HG03520 (cell line): ENCODE measurements around the gene CAT.

Experiments
- ATAC-seq: cut with Tn5 transposase; IDR thresholded peaks from one replicate; pipeline ENCODE4 v1.9.1; 2021; ENCODE audit warnings: mild to moderate bottlenecking, moderate library complexity; ENCODE audit not compliant: unreplicated experiment

Gene CAT

DNA sequence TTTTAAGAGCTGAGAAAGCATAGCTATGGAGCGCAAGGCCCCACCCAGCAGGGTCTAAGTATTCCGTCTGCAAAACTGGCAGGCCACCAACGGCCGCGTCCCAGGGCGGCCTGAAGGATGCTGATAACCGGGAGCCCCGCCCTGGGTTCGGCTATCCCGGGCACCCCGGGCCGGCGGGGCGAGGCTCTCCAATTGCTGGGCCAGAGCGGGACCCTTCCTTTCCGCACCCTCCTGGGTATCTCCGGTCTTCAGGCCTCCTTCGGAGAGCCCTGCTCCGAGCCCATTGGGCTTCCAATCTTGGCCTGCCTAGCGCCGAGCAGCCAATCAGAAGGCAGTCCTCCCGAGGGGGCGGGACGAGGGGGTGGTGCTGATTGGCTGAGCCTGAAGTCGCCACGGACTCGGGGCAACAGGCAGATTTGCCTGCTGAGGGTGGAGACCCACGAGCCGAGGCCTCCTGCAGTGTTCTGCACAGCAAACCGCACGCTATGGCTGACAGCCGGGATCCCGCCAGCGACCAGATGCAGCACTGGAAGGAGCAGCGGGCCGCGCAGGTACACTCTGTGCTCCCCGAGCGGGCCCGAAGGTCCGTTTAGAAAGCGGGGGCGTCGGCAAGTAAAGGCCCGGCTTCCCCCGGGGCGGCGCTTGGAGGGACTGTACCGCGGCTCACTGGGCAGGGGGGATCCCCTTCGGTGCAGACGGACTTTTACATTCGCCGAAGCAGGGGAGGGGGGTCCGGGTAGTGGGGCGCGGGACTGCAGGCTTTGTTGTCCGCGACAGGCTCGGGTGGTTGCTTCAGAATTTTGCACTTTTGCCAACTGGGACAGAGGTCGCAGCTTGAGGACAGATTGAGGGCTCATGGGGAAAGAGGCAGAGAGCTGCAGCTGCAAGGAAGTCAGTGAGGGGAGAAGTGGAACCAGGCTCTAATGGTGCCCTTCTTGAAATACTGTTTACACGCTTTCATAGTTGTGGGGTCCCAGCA, at the start of gene CAT:
Gene CAT (plus strand): TSS at position 406 of the 979 bp plus-strand sequence. CDS start 80 bp downstream, at position 486.
- ATAC-seq, result peak; percentile 97

DNA sequence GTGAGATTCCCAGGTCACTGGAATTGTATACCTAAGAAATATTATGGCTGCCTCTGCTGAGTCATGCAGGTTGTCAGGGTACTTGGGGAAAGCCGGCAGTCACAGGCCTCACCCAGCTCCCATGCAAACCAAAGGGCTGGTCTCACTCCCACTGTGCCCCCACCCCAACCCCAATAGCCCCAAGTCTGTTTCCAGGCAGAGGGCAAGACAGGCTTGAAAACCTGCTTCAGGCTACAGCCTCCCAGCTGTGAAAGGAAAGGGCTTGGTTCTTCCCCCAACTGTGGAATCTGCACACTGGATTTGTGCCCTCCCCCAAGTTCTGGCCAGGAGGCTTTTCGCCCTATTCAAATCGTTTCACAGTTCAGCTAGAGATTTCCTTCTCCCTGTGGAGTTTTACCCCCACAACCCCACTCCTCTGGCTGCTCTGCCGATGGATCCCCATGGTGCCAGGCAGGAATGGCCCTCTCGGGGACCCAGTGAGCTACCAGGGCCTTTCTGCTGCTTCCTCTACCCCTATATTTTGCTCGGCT, 43.9 kb upstream of the CAT start:
- no peak for ATAC-seq

- ATAC-seq, result no peak
Observed at GRCh38 chr11:34395916-34396550, 42.7 kb upstream of the CAT start.

- no peak for ATAC-seq
Observed at GRCh38 chr11:34397120-34397519, 41.6 kb upstream of the CAT start.

DNA sequence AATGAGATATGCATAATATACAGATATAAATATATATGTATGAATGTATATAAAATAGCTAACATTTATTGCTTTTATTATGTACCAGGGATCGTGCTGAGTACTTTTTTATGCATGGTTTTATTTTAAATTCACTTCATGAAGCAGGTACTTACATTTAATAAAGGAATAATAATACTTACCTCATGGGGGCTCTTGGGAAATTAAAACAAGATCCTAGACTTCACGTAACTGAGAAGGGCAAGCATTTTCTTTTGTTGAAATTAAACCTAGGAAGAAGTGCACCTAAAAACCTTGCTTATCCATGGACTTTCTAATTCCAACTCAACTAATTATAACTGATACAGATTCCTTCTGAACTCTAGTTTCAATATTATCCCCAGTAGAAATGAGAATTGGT, 40.9 kb upstream of the CAT start:
- ATAC-seq, result no peak

- no peak for ATAC-seq
Observed at GRCh38 chr11:34403431-34403830, 35.3 kb upstream of the CAT start.

DNA sequence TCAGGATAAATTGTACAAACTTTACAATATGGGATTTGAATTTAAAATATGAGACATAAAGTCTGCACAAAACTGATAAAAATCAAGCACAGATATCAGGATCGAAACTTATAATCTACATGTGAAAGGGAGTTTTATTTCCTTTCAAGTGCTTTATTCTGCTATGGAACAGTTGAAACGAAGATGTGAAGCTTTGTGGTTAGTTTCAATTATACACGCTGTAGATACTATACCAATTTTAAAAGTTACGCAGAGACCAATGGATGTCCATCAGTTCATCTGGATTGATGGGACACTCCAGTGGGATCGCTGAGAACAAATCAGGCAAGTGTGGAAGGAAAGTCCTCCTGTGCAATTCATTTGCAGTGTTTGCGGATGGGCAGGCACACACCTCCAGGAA, 34.5 kb upstream of the CAT start:
- no peak for ATAC-seq

DNA sequence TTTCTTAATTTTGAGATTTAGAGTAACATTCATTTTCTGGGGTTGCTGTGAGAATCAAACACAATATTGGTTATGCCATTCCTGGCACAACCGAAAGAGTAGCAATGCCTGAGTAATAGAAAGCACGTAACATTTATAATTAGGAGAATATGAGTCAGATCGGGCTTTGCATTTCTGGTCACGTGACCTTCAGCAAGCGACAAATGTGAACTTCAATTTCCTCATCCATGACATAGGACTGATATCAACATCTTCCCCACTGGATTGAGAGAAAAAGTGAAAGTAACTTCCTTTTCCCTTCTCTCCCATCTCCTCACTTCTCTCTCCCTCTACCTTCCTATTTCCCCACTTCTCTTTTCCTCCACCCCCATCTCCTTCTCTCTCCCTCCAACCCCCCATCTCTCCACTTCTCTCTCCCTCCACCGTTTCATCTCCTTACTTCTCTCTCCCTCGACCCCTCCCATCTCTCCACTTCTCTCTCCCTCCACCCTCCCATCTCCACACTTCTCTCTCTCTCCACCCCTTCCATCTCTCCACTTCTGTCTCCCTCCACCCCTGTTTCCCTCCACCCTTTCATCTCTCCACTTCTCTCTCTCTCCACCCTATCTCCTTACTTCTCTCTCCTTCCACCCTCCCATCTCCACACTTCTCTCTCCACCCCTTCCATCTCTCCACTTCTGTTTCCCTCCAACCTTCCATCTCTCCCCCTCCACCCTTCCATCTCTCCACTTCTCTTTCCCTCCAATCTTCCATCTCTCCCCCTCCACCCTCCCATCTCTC, 33.5 kb upstream of the CAT start:
- no peak for ATAC-seq

DNA sequence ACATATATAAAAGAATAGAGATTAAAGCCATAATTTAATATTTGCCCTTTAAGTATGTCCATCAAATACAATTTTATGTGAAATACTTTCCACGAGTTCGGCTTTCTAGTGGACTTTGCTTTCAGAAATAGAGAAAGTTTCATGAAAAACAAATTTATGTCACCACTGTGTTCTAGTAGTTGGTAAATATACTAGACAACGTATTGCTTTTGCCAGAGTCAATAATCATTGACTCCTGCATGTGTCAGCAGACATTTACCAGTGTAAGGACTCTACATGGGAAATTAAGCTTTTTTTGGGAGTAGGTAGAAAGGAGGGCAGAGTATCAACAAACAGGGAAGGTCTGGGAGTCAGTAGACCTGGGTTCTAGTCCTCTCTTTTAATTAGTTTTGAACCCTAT, 32.3 kb upstream of the CAT start:
- no peak for ATAC-seq

DNA sequence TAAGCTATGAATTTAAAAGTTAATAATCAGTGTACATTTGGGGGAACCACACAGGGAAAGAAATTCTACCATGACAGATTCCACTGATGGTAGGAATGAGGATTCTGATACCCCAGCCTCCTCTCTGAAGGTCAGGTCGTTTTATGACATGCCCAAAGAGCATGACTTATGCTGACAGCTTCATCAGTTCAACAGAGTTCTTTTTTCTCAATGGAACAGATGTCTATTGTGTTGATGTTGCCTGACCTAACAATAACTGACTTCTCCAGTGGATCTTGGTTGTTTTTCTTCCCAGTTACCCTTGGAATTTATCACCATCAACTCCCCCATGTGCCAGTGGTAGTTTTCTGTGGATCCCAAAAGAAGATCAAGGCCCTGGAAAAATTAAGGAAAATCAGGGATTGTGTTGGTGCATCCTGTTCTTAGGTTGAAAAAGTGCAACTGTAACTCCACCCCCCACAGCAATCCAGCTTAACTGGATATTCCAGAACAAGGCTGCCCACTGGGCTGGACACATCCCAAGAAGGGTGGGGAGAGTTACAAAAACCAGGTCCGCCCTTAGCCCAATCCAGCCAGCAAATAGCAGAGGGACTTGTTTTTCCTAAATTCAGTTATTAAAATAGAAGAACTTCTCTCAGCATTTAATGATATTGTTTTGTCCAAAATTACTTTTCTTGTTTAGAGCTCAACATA, 31.5 kb upstream of the CAT start:
- ATAC-seq, result no peak

DNA sequence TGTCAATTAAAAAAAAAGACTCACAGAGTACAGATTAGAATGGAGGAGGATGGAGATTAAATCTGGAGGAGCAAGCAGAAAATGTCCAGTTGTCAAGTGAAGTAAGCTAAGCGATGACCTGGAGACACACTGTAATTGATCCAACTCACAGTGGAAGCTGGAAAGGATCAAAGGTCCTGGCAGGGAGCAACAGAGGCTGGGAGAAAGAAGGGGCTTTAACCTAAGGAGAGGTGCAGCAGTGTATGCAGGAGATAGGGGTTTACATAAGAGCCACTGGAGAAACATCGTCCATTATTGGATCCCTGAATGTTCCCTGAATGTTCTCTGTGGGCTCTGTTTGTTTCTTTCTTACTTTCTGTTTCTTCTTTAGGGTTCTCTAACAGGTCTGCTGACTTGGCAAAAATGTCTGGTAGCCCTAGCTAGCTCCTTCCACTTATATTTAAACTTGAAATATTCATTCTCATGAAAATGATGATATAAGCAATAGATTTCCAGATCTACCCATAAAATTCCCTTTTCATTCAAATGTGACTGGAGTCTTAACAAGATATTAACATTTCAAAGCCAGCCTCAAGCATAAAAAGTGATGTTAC, 30.1 kb upstream of the CAT start:
- no peak for ATAC-seq

- ATAC-seq, result no peak
Observed at GRCh38 chr11:34411111-34411510, 27.6 kb upstream of the CAT start.

- ATAC-seq, result no peak
Observed at GRCh38 chr11:34411791-34412190, 26.9 kb upstream of the CAT start.

GRCh38 chr11:34413263-34413662, 25.5 kb upstream of the CAT start:
- ATAC-seq, result no peak

GRCh38 chr11:34415538-34415937, 23.2 kb upstream of the CAT start:
- ATAC-seq, result no peak

GRCh38 chr11:34416088-34416487, 22.6 kb upstream of the CAT start:
- ATAC-seq, result no peak

DNA sequence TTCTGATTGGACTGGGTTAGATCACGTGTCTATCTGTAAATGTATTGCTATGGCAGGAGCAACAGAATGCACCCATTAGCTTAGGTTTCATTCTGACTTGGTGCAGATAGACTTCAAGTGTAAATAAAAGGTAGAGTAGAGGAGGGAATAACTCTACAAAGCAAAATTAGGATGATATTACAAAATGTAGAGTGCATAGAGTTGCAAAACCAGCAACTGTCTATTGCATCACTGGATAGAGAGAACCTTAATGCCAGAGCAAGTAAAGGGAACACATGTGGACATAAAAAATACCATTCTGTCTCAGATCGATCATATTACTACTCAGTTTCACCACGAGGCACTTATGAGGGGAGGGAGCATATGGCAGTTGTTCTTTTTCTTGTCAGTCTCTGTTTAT, 22.0 kb upstream of the CAT start:
- ATAC-seq, result no peak

DNA sequence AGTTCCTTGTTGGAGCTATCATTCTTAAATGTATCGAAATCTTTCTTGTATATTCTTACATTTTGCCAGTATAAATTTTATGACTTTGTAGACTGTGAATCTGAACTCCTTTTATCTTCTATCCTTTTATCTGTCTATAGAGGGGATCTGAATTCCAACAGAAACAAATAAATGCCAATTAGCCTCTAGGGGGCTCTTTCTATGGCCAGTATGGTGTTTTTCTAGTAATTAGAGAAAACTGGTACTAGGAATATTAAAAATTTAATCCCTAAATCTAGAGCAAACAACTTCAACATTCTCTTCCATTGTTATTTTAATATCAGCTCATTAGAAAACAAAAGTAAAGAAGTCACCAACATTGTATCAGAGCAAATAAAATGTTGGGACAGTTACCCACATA, 21.5 kb upstream of the CAT start:
- no peak for ATAC-seq

DNA sequence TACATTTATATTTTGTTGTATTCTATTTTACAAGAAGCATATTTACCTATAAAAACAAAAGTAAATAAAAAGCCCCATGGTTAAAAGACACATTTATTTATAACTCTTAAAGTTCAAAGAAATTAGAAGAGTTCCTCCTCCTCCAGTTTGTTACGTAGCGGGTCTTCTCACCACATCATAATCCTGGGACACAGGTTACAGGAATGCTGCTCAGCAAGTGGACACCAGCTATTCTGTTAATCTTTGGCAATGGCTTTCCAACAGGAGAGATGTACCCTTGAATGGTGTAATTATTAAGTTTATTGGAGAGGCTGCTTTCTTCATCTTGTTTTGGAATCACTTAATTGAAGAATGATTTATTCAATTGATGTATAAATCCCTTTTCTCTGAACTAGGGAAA, 19.6 kb upstream of the CAT start:
- ATAC-seq, result no peak

- no peak for ATAC-seq
Observed at GRCh38 chr11:34423300-34423699, 15.4 kb upstream of the CAT start.
